ENCODE data around the gene ZC3H11A. TPM values are rescaled to one million over a fixed set of nuclear protein-coding genes. Genes with fewer than 3 reads are reported as not detected.

The ZC3H11A gene
- total RNA-seq, 1 experiment from 2014 or later = 95.9 TPM

- Histone ChIP-seq H3K27ac (ENCODE audit: insufficient read length, low read depth, low read length) (no peak overlapping the region), H2AFZ (ENCODE audit: low read length) (no peak overlapping the region), H2BK5ac (ENCODE audit: insufficient read length, low read length) (no peak overlapping the region), H3K27me3 (ENCODE audit: insufficient read depth, low read length) (no peaks in the 10 kb centered on the region), H2BK20ac (ENCODE audit: low read depth, low read length, poor library complexity, severe bottlenecking) (no peak overlapping the region), H3K23ac (ENCODE audit: insufficient read length, low read depth, low read length) (no peak overlapping the region), H3K4me1 (ENCODE audit: insufficient read depth, low read length) (no peaks in the 10 kb centered on the region), H3K4ac (ENCODE audit: low read depth, low read length) (no peak overlapping the region), H3K79me1 (ENCODE audit: insufficient read depth, low read depth, low read length, poor library complexity, severe bottlenecking) (peaks cover 2% of the 10 kb centered on the region), H4K91ac (ENCODE audit: insufficient read length, low read depth, low read length) (no peak overlapping the region), H3T11ph (ENCODE audit: low read length) (no peak overlapping the region), H3K18ac (ENCODE audit: insufficient read length, low read depth, low read length) (no peak overlapping the region), H3K23me2 (ENCODE audit: insufficient read length, low read depth, low read length, poor library complexity, severe bottlenecking) (no peaks in the 10 kb centered on the region), H3K9me3 (ENCODE audit: control insufficient read depth, low read depth, low read length) (no peaks in the 10 kb centered on the region), H2BK120ac (ENCODE audit: low read depth, low read length, poor library complexity, severe bottlenecking) (no peak overlapping the region), H4K8ac (replicated peaks; ENCODE audit: insufficient read length, low read depth, low read length) (no peak overlapping the region), H3K4me2 (ENCODE audit: insufficient read depth, insufficient read length, low read length) (no peak overlapping the region), H3K9ac (ENCODE audit: extremely low read depth, insufficient read length, low read length) (no peak overlapping the region), H2AK5ac (ENCODE audit: insufficient read length, low read length) (no peak overlapping the region), H4K5ac (ENCODE audit: insufficient read length, low read depth, low read length) (no peak overlapping the region), H2BK12ac (ENCODE audit: insufficient read length, low read depth, low read length) (no peak overlapping the region), H3K79me2 (ENCODE audit: insufficient read depth, low read length) (no peaks in the 10 kb centered on the region), H4K20me1 (ENCODE audit: control insufficient read depth, insufficient read depth, insufficient read length) (no peaks in the 10 kb centered on the region), H2BK15ac (ENCODE audit: low read depth, low read length) (no peak overlapping the region), H3K14ac (ENCODE audit: insufficient read depth, low read length) (no peak overlapping the region), H3K56ac (ENCODE audit: insufficient read length, low read depth, low read length) (no peak overlapping the region)
- no CpG with 5 or more reads among the region's 2 CpGs for WGBS (ENCODE audit: extremely low coverage, insufficient read length, low lambda C conversion rate)
- H3K4me1 Mint-ChIP-seq = no peaks in the 10 kb centered on the region
- DNase-seq = no peak
- no peak for TF ChIP-seq CTCF (conservative IDR thresholded peaks at IDR 0.05)
- H3K4me3 Mint-ChIP-seq = no peak overlapping the region
- H3K36me3 Mint-ChIP-seq (ENCODE audit: insufficient read depth in 1 of 3, low read depth in 3 of 3) = peaks cover 40 to 79% (median 73%) of the 10 kb centered on the region in 3 experiments; a peak in 6 of 7 replicates
- no peak overlapping the region for H3K27ac Mint-ChIP-seq
- H3K9me3 Mint-ChIP-seq = no peaks in the 10 kb centered on the region
- no peaks in the 10 kb centered on the region for H3K27me3 Mint-ChIP-seq (ENCODE audit: low read depth)
These were observed 30.8 kb downstream of the ZC3H11A start for GRCh38 chr1:203826175-203826574.

All from H9 (cell line).